Stimulated activated CD4-positive, alpha-beta T cell treated with anti-CD3 and anti-CD28 coated beads, Interleukin-15, amount 100 ng/mL, for 48 hours (primary cell): ENCODE data around the gene ZDHHC11.
"Not testable (repeated sequence)": the region's sequence is repeated elsewhere in the genome, so short reads cannot be mapped to it uniquely, and the experiment has no call there.

Source experiments
- DNase-seq, 2 donors: peaks; one replicate each; pipeline ENCODE4 v3.0.0-alpha.2; 2020; ENCODE audit warnings: low read depth in 2 of 2

Gene ZDHHC11

DNA sequence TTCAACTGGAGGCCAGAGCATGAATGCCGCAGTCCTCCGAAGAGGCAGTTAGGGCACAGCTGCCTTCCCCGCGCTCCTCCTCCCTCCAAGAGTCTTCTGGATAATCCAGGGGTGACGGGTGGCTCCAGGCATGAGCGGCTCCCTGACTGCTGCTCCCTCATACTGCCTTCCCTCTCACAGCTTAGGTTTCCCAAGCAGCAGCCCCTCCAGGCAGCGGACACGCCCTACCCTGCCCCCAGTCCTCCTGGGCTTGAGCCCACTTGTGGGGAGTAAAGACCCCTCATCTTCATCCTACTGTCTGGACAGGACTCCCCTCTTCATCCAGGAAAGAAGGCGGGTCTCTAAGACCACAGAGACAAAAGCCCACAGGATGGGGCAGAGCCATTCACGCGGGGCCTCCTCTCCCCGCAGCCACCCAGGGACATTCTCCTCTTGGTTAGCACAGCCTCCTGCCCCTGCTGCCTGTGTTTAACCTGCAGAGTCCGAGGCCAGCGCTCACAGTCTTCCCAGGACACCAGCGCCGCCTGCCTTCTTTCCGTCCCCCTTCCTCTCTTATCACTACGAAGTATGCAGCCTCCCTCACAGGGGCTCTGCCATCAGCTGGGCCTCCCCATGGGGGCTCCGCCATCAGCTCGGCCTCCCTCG lies 5.6 kb downstream of the ZDHHC11 start:
- not testable (repeated sequence) for DNase-seq

DNA sequence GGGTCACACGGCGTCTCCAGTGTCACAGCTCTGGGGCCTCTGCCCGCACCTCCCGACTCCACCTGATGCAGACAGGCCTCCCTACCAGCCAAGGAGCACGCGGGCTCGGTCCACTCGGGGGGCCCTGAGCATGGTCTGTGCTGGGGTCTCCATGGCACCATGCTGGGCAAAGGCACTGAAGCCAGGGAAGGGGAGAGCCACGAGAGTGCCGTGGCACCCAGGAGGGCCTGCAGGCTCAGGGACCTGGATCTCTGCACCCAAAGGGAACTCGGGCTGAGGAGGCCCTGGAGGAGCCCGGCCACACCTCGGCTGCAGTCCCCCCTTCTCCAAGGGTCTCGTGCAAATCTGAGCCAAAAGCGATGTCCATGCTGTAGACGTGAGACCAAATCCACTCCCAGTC lies 6.4 kb downstream of the ZDHHC11 start:
- not testable (repeated sequence) for DNase-seq

DNA sequence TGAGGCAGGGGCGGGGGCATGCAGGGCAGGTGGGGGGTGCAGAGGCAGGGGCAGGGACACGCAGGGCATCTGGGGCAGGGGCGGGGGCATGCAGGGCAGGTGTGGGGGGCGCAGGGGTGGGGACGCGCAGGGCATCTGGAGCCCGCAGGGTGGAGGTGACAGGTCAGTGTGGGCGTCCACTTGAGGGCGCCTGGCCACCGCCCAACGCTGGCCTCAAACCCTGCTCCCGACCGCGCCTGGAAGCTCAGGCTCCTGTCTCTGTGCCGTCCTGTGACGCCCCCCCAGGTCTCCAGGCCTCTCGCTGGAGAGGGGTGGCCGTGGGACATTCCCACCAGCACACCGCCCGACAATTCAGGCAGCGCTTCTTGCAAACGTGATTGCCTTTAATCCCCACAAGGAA lies 6.9 kb downstream of the ZDHHC11 start:
- DNase-seq: not testable (repeated sequence)

DNA sequence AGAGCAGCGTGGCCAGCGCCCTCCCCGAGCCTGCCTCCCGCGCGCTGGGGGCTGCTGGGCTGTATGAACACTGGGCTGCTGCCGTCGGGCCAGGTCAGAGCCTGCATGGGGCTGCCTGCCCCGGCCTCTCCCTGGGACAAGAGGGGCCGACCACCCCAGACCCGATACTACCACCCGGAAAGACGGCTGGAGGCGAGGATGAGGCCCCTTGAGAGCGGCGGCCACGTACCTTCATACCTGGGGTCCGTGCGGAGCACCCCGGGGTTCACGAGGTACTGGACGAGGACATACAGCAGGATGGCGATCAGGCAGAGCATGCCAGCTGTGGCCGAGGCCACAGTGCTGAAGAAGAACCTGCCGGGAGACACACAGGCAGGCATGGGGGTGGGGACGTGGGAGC lies 7.4 kb downstream of the ZDHHC11 start:
- DNase-seq: not testable (repeated sequence)

DNA sequence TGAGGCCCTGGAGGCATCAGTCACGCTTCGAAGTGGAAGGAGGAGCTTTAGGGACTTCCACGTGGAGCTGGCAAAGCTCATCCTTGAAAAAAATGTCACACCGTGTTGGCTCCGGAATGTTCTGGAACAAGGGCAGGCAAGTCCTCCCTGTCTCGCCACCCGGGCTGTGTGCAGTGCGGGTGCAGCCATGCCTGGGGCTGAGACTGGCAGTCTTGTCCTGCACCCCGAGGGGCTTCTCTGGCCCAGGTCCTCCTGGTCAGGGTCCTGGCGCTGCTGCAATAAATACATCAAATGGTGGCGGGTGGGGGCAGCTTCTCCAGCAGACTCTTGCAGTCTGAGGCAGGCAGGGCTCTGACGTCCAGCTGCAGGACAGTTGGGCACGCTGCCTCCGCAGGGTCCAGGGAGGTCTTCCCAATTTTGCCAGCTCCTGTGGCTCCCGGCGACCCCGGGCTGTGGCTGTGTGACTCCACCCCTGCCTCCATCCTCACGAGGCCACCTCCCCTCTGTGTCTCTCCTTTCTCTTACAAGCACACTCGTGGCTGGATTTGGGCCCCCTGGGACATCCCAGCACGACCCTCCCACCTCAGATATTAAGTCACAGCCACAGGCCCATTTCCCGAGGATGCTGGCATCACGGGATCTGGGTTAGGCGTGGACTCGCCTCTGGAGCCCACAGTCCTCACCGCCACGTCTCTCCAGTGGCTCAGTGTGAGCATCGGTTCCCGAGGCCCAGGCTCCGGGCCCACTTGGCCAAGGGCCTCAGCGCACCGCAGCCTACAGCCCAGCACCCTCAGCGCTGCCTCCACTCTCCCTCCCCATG lies 8.2 kb downstream of the ZDHHC11 start:
- not testable (repeated sequence) for DNase-seq

DNA sequence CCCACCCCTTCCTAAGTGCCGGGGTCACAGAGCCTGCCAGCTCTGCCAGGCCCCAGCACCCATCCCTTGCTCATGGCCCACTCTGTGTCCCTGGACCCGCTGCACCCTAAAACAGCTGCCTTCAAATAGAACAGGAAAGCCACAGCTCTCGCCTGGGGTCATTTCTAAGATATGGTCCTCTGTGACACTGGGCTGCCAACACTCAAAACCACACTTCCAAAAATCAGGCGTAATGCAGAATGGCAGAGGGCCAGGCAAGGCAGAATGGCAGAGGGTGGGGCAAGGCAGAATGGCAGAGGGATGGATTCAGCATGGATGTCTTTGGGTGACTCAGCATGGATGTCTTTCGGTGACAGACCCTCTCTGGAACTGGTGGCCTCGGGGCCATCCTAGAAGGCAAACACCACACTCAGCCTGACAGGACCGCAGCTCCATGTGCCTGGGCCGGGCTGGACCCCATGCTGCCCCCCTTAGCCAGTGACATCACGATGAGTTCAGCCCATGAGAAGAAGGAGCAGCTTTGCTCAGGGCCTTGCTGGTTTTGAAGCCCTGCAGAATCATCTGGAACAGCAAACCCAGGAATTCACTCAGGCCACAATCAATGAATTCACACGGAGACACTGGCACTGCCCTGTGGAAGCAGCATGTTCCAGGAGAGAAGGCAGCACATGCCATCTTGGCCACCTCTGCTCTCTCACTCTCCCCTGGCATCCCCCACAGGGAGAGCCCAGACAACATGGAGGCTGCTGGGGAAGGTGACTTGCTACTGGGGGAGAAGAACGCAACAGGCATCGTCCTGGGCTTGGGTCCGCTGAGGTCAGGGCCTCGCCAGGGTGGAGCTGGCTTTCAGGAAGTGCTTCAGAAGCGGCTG lies 9.0 kb downstream of the ZDHHC11 start:
- DNase-seq: not testable (repeated sequence)

DNA sequence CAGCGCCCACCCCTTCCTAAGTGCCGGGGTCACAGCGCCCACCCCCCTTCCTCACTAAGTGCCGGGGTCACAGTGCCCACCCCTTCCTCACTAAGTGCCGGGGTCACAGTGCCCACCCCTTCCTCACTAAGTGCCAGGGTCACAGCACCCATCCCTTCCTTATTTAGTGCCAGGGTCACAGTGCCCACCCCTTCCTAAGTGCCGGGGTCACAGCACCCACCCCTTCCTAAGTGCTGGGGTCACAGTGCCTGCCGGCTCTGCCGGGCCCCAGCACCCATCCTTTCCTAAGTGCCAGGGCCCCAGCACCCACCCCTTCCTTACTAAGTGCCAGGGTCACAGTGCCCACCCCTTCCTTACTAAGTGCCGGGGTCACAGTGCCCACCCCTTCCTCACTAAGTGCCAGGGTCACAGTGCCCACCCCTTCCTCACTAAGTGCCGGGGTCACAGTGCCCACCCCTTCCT lies 9.8 kb downstream of the ZDHHC11 start:
- not testable (repeated sequence) for DNase-seq

DNA sequence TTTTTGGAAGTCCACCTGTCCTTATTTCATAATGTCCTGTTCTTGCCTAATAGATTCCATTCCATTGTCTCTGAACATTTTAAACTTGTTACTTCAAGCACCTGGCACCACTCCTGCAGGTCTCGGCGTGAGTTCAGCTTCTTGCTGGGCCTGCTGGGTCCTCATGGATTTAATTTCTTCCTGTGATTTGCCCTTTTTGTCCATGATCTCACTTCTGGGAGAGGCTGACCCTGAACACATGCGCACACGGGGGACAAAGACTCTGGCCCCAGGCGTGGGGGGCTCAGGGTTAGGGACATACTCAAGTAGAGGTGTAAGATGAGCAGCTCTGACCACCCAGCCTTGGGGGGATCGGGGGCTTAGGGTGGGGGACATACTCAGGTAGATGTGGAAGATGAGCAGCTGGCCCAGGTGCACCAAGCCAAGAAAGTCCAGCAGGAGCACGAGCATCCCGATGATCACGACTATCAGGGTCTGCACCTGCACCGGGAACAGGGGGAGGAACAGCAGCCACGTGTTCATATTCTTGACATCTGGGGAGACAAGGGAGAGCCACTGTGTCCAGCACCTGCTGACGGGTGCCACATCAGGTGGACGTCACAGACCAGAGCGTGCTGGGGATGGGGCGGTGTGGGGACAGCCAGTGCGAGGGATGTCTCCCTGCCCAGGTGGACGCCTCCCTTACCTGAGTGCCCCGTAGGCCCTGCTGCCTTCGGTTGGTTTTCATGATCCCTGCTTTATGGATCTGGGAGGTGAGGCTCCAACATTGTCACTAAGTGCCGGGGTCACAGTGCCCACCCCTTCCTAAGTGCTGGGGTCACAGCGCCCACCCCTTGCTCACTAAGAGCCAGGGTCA lies 10.4 kb downstream of the ZDHHC11 start:
- DNase-seq: not testable (repeated sequence)

DNA sequence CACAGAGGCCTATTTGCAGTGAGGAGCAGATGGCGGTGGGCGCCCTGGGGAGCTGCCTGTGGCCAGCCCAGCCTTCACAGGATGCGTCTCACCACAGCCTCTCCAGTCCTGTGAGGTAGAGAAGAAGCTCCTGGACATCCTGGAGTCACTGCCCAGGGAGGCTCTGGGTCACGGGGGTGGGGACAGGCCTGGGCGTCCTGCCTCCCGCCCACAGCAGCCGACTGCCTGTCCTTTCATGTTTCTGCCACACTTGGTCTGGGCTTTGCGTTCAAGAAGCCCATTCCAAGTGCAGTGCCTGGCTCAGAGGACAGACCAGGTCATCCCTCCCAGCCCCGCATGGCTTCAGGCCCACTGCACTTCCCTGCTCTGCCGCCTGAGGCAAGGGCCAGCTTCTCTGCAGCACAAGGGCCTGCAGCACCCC lies 12.3 kb downstream of the ZDHHC11 start:
- DNase-seq: not testable (repeated sequence)

DNA sequence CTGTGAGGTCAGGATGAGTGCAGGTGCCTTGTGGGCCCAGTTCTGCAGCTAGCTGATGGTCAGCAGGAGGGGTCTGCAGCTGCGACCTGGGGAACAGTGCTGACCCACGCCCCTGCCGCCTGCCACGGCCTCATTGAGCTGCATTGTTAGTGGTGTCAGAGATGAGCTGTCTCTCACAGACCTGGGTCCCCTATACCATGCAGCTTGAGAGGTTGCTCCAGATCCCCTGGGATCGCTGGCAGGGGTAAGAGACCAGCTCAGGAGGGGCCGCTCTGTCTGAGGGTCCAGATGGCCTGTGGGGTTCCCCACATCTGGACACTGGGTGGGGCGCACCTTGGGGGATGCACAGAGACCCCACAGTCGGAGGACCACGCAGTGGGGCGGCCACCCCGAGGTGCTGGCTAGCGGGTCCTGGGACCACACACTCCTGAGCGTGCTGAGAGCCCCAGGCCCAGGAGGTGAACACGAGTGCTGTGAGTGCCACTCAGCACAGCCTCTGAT lies 13.1 kb downstream of the ZDHHC11 start:
- not testable (repeated sequence) for DNase-seq

DNA sequence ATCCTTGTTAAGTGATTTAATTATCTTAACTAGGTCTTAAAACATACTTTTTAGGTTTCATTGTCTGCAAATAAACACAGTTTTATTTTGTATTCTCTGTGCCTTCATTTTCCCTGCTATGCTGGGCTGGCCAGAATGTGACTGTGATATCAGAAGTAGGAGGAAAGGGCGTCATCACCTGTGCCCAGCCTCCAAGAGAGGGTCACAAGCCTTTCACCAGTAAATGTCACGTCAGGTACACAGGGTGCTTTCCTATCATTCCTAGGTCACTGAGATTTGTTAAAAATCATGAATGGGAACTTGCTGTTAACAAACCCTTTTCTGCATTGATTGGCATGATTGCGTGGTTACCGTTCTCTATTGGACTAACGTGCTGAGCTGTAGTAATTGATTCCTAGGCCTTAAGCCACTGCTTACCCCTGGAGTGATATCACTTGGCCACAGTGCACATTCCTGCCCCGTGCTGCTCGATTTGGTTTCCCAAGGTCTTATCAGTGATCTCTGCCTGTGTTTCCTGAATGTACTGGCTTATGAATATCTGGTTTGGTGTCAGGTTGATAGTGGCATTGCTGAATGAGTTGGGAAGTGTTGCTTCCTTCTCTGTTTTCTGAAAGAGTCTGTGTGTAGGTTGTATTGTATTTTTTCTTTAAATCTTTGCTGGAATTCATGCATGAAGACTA lies 14.7 kb downstream of the ZDHHC11 start:
- not testable (repeated sequence) for DNase-seq

DNA sequence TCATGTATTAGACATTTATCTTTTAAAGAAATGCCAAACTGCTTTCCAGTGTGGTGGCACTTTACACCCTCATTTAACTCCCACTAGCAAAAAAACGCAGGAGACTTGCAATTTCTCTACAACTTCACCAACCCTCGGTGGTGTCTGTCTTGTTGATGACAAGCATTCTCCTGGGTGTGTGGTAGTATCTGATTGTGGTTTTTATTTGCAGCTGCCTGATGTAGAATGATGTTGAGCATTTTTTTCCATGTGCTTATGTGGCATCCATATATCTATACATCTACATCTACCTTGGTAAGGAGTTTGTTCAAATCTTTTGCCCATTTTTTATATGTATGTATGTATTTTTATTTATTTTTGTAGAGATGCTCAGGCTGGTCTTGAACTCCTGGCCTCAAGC lies 16.8 kb downstream of the ZDHHC11 start:
- not testable (repeated sequence) for DNase-seq

DNA sequence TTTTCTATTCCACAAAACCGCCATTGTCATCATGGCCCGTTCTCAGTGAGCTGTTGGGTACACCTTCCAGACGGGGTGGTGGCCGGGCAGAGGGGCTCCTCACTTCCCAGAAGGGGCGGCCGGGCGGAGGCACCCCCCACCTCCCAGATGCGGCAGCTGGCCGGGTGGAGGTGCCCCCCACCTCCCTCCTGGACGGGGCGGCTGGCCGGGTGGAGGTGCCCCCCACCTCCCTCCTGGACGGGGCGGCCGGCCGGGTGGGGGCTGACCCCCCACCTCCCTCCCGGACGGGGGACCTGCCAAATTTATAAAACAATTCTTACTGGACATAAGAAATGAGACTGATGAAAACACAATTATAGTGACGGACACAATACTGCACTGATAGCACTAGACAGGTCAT lies 22.6 kb downstream of the ZDHHC11 start:
- not testable (repeated sequence) for DNase-seq

DNA sequence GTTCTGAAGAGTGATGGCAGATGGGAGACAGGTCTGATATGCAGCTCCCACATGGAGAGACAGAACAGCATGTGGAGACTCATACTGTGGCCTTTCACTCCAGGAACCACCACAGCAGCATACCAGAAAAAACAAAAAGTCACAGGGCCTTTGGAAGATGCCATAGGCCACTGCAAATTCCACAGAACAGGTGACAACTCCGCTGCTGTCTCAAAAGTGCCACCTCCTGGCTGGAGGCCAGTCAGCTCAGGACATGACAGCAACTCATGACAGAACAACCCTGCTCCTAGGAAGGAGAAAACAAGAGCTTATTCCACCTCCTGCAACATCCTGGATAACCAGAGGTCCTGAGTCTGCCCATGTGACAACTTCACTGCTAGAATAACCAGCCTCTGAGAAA lies 25.2 kb downstream of the ZDHHC11 start:
- not testable (repeated sequence) for DNase-seq

DNA sequence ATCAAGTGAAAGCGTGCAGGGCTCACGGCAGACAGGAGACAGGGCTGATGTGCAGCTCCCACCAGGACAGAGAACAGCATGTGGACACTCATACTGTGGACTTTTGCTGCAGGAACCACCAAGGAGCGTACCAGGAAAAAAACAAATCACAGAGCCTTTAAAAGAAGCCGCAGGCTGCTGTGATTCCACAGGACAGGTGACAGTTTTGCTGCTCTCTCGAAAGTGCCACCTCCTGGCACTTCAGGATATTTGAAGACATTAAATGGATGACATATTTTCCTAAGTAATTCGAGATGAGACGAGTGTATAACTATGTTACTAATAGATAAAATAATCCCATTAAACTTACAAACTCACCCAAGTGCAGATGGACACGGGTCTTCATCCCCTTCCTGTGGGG lies 29.3 kb downstream of the ZDHHC11 start:
- DNase-seq: no peak

DNA sequence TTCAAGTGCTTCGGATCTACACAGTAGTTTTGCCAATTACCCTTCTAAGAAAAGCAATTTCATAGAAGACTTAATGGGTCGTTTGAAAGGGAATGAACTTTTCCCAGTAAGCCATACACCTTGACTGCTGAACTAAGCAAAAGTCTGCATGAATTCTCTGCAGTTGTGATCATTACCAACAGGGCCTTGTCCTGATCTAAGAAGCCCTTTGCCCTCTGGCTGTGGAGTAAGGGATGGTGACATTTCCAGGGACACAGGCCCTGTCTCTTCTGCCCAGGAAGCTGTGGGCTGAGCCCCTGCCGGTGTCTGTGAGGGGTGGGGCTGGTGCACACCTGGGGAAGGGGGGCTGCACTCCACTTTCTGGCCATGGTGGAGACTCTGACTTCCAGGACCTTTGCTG lies 30.5 kb downstream of the ZDHHC11 start:
- no peak for DNase-seq

DNA sequence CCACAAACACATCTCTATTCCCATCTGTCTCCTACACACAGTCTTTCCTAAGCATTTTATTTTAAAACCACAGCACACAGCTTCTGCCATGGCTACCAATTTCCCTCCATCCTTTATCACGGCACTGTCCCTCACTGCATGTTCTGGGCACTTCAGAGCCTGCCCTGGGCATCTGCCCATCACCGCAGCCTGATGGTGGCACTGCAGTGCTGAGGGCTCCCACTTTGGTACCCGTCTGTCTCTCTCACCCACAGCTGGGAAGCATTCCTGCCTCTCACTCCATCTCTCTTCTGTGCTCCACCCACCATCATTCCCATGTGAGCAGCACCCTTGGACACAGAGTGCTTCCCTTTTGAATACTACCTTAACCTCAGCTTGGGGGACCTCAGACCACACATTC lies 31.7 kb downstream of the ZDHHC11 start:
- DNase-seq: no peak

DNA sequence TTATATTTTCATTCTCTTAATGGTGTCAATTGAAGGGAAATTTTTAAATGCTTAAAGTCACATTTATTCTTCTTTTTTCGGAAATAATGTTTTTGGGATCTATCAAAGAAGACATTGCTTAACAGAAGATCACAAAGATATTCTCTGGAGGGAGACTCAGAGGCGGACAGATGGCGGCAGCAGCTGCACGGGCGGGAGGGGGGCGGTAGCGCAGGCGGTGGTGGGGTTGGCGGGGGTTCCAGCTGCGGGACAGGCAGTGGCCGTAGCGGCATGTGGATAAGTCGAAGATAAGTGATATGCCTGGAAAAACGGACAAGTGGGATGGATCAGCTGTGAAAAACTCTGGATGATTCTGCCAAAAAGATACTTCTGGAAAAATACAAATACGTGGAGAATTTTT lies 34.6 kb downstream of the ZDHHC11 start:
- no peak for DNase-seq

DNA sequence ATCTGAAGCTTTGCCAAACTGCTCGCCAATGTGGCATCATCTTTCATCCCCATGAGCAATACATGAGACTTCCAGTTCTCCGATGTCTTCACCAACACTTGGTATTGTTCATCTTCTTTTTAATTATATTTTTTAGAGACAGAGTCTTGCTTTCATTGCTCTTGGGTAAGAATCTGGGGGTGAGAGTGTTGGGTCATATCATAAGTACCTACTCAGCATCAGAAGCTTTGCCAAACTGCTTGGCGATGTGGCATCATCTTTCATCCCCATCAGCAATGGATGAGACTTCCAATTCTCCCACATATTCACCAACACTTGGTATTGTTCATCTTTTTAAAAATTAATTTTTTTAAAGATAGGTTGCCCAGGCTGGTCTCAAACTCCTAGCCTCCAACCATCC lies 35.3 kb downstream of the ZDHHC11 start:
- no peak for DNase-seq

DNA sequence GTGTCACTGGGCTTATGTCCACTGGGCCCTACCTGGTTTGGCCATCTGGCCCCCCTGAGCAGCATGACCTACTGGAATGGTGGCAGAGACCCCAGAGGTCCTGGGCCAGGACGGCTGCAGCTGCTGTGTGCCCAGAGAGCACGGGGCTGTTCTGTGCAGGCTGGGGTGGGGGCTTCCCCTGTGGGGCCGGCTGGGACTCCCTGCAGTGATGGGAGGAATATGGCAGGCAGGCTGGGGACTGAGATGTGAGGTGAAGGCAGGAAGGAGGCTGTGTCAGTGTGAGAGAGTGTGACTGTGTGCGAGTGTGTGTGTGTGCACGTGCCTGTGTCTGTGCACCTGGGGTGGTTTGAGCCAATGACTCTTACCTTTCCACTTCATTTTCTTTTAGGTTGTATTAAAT lies 37.2 kb downstream of the ZDHHC11 start:
- DNase-seq: not testable (repeated sequence)
